Fibroblast of mammary gland (primary cell): Measurements from ENCODE around the gene CARS1.

Source experiments
- DNase-seq: peaks from one replicate; pipeline ENCODE4 v3.0.0-alpha.2; 2010; ENCODE audit warnings: low read depth
- H3K4me3 ChIP-seq: 2 replicates; pipeline ENCODE4 v1.5.1; 2011; ENCODE audit warnings: low read depth, mild to moderate bottlenecking, low read length, moderate library complexity; ENCODE audit not compliant: control insufficient read depth
- CTCF ChIP-seq: conservative IDR thresholded peaks from 2 replicates; pipeline ENCODE4 v1.5.1; 2011; ENCODE audit warnings: low read depth, low read length, inconsistent platforms; ENCODE audit not compliant: control insufficient read depth, insufficient read depth

Gene CARS1

DNA sequence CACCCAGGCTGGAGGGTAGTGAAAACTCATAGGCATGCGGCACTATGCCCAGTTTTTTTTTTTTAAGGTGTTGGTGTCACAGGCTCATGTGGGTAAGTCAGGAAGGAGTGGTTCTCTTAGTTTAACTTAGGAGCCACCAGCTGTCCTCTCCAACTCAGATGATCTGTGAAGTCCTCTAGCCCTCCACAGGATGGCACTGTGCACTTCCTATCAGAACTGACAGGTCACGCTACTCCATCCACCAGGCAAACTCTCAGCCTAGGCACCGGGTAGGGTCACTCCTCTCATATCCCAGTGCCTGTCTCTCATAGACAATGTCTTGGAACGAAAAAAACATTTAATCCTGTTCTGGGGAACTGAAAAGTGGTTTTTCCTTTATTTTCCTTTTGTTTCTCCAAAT is 81.6 kb downstream of the CARS1 start:
- DNase-seq = peak; percentile 60
- H3K4me3 ChIP-seq = no peak overlapping the region
- peak; percentile 55 for TF ChIP-seq CTCF

- H3K4me3 ChIP-seq = no peak overlapping the region
- DNase-seq = no peak
- TF ChIP-seq CTCF = no peak
Measured at GRCh38 chr11:2974272-2974671, 83.0 kb downstream of the CARS1 start.

GRCh38 chr11:2968341-2968900 is 88.8 kb downstream of the CARS1 start:
- no peak for DNase-seq
- no peak for TF ChIP-seq CTCF
- H3K4me3 ChIP-seq = no peak overlapping the region

DNA sequence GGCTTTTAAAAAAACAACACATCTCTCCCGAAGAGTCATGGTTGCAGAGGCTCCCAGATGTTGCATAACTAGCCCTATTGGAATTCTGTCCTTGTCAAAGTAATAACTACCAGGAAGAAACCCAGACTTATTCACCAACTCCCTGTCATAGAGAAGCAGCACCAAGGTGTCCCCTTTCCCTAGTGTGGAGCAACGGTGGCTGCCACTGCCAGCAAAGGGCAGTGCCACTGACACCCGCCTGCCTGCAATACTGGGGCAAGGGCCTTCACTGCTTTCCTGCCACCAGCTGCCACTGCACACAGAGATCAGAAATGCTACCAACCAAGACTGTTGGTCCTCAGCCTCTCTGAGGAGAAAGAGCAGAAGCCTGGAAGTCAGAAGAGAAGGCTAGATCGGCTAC is 92.4 kb downstream of the CARS1 start:
- TF ChIP-seq CTCF = no peak
- H3K4me3 ChIP-seq = no peak overlapping the region
- DNase-seq = no peak

GRCh38 chr11:2963761-2964160 is 93.5 kb downstream of the CARS1 start:
- DNase-seq = no peak
- TF ChIP-seq CTCF = no peak
- H3K4me3 ChIP-seq = no peak overlapping the region

DNA sequence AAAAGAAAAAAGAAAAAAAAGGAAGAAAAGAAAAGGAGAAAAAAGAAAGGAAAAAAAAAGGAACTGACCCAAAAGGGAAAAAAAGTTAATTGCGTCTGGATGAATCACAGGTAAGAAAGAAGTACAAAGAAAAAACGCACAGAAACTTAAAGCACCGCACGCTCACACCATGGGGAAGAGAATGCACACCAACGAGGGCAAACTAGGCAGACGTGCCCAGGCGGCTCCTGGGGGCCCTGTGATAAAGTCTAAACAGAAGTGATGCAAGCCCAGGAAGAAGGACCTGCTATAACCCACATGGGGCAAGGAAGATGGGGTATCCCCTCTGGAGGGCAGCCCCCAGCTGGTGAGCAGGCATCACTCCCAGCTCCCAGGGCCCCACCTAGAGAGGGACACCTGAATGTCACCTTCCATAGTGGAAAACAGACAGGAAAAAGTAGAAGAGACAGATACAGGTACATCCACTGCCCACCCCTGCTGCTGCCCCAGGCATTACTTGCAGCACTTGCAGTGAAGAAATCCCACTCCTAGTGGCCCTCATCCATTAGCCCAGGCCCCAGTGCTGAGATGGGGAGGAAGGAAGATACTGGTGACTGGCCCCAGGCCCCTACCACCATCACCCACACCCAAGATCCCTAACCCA is 94.0 kb downstream of the CARS1 start:
- no peak for TF ChIP-seq CTCF
- H3K4me3 ChIP-seq = no peak overlapping the region
- no peak for DNase-seq
